DOHH2 (cell line): ENCODE results near the gene IL1RN.

ENCODE experiments used
- H3F3A ChIP-seq: fragments of 200-600 bp; sonication (generic), shearing (Covaris generic); 2 replicates; pipeline ENCODE4 v1.6.0; 2016; ENCODE audit warnings: antibody characterized with exemption, mild to moderate bottlenecking; ENCODE audit not compliant: control insufficient read depth, insufficient read depth
- H3K27ac ChIP-seq: fragments of 200-600 bp; sonication (generic); 2 replicates; pipeline ENCODE4 v1.5.1; 2014; ENCODE audit warnings: low read depth, mild to moderate bottlenecking, low read length, moderate library complexity
- H3K27me3 ChIP-seq: fragments of 200-600 bp; sonication (generic); 2 replicates; pipeline ENCODE4 v1.6.1; 2014; ENCODE audit warnings: mild to moderate bottlenecking, low read length, mixed read lengths; ENCODE audit not compliant: control insufficient read depth
- H3K36me3 ChIP-seq: fragments of 200-600 bp; sonication (generic); 2 replicates; pipeline ENCODE4 v1.6.1; 2014; ENCODE audit warnings: mild to moderate bottlenecking, low read length, moderate library complexity, mixed read lengths; ENCODE audit not compliant: control insufficient read depth
- H3K4me1 ChIP-seq: fragments of 200-600 bp; sonication (generic); 2 replicates; pipeline ENCODE4 v1.6.1; 2014; ENCODE audit warnings: mild to moderate bottlenecking, low read length, mixed read lengths; ENCODE audit not compliant: control insufficient read depth
- H3K4me2 ChIP-seq: fragments of 200-600 bp; sonication (generic); 2 replicates; pipeline ENCODE4 v1.6.0; 2014; ENCODE audit warnings: mild to moderate bottlenecking, low read length, moderate library complexity
- H3K4me3 ChIP-seq: fragments of 200-600 bp; sonication (generic); 2 replicates; pipeline ENCODE4 v1.5.1; 2014; ENCODE audit warnings: mild to moderate bottlenecking, low read length, mixed read lengths
- H3K79me2 ChIP-seq: fragments of 200-600 bp; sonication (generic); 2 replicates; pipeline ENCODE4 v1.6.1; 2014; ENCODE audit warnings: mild to moderate bottlenecking, low read length, mixed read lengths; ENCODE audit not compliant: control insufficient read depth
- H3K9me2 ChIP-seq: fragments of 200-600 bp; sonication (generic); replicated peaks from 2 replicates; pipeline ENCODE4 v1.6.1; 2014; ENCODE audit warnings: mild to moderate bottlenecking, low read length, mixed read lengths; ENCODE audit not compliant: control insufficient read depth
- H3K9me3 ChIP-seq: fragments of 200-600 bp; sonication (generic); 2 replicates; pipeline ENCODE4 v1.6.1; 2014; ENCODE audit warnings: antibody characterized with exemption, low read length, mixed read lengths; ENCODE audit not compliant: control insufficient read depth, insufficient read depth
- H4K20me1 ChIP-seq: fragments of 200-600 bp; sonication (generic); 2 replicates; pipeline ENCODE4 v1.6.0; 2014; ENCODE audit warnings: low read depth, mild to moderate bottlenecking, antibody characterized with exemption, low read length, moderate library complexity; ENCODE audit not compliant: control insufficient read depth, insufficient read depth
- EZH2phosphoT487 ChIP-seq: fragments of 200-600 bp; sonication (generic); IDR thresholded peaks from 2 replicates; pipeline ENCODE4 v1.6.1; 2017; ENCODE audit warnings: borderline replicate concordance, mild to moderate bottlenecking, antibody characterized with exemption, low read length, moderate library complexity, mixed read lengths
- TF ChIP-seq, protein P1 (sequence below): fragments of 200-600 bp; sonication (generic); IDR thresholded peaks from one replicate; pipeline ENCODE4 v1.5.1; 2014; ENCODE audit warnings: antibody characterized with exemption, mild to moderate bottlenecking, low read depth, low read length; ENCODE audit not compliant: poor library complexity, severe bottlenecking

The IL1RN gene

GRCh38 chr2:113136828-113137775, 9.7 kb downstream of the IL1RN start:
- Histone ChIP-seq H3K27ac (no peak overlapping the region), H3K9me2 (no peaks in the 10 kb centered on the region), H3F3A (no peaks in the 10 kb centered on the region), H3K36me3 (no peaks in the 10 kb centered on the region), H3K9me3 (no peaks in the 10 kb centered on the region), H3K27me3 (no peaks in the 10 kb centered on the region), H4K20me1 (no peaks in the 10 kb centered on the region), H3K79me2 (no peaks in the 10 kb centered on the region), H3K4me3 (no peak overlapping the region), H3K4me1 (peaks cover 10% of the 10 kb centered on the region), H3K4me2 (no peak overlapping the region)
- no peak for TF ChIP-seq EZH2phosphoT487
- TF ChIP-seq, protein P1, sequence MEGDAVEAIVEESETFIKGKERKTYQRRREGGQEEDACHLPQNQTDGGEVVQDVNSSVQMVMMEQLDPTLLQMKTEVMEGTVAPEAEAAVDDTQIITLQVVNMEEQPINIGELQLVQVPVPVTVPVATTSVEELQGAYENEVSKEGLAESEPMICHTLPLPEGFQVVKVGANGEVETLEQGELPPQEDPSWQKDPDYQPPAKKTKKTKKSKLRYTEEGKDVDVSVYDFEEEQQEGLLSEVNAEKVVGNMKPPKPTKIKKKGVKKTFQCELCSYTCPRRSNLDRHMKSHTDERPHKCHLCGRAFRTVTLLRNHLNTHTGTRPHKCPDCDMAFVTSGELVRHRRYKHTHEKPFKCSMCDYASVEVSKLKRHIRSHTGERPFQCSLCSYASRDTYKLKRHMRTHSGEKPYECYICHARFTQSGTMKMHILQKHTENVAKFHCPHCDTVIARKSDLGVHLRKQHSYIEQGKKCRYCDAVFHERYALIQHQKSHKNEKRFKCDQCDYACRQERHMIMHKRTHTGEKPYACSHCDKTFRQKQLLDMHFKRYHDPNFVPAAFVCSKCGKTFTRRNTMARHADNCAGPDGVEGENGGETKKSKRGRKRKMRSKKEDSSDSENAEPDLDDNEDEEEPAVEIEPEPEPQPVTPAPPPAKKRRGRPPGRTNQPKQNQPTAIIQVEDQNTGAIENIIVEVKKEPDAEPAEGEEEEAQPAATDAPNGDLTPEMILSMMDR = peak; percentile 77

- no peaks in the 10 kb centered on the region for H4K20me1 ChIP-seq
- no peaks in the 10 kb centered on the region for H3K36me3 ChIP-seq
- H3F3A ChIP-seq = no peaks in the 10 kb centered on the region
- H3K4me2 ChIP-seq = no peak overlapping the region
- no peaks in the 10 kb centered on the region for H3K9me3 ChIP-seq
- H3K4me1 ChIP-seq = peaks cover 10% of the 10 kb centered on the region
- H3K9me2 ChIP-seq = no peaks in the 10 kb centered on the region
- no peaks in the 10 kb centered on the region for H3K27me3 ChIP-seq
- no peaks in the 10 kb centered on the region for H3K79me2 ChIP-seq
- no peak for TF ChIP-seq EZH2phosphoT487
- TF ChIP-seq, protein P1 = no peak
- H3K4me3 ChIP-seq = no peak overlapping the region
- H3K27ac ChIP-seq = no peak overlapping the region
These were observed 10.4 kb downstream of the IL1RN start for GRCh38 chr2:113137827-113138226.

GRCh38 chr2:113138428-113139322, 11.3 kb downstream of the IL1RN start:
- H3K9me2 ChIP-seq = no peaks in the 10 kb centered on the region
- H3K4me1 ChIP-seq = peaks cover 10% of the 10 kb centered on the region
- no peak for TF ChIP-seq EZH2phosphoT487
- TF ChIP-seq, protein P1 = peak; percentile 77
- H3K79me2 ChIP-seq = no peaks in the 10 kb centered on the region
- H3F3A ChIP-seq = no peaks in the 10 kb centered on the region
- no peak overlapping the region for H3K27ac ChIP-seq
- peak overlapping the region; percentile 63 for H3K4me2 ChIP-seq
- H3K9me3 ChIP-seq = no peaks in the 10 kb centered on the region
- H3K36me3 ChIP-seq = no peaks in the 10 kb centered on the region
- peak overlapping the region; percentile 50 for H3K4me3 ChIP-seq
- H4K20me1 ChIP-seq = no peaks in the 10 kb centered on the region
- H3K27me3 ChIP-seq = no peaks in the 10 kb centered on the region
